SU-DHL-6 (cell line): ENCODE data around the gene FAM199X.

Experiments used
- H2AFZ ChIP-seq: fragments of 200-600 bp; sonication (generic); 2 replicates; pipeline ENCODE4 v1.6.1; 2014; ENCODE audit warnings: low read depth, mild to moderate bottlenecking, moderate library complexity, mixed read lengths, antibody characterized with exemption, low read length; ENCODE audit not compliant: severe bottlenecking
- H3F3A ChIP-seq: fragments of 200-600 bp; shearing (Covaris generic); 2 replicates; pipeline ENCODE4 v1.6.0; 2016; ENCODE audit warnings: antibody characterized with exemption, mild to moderate bottlenecking; ENCODE audit not compliant: insufficient read depth
- H3K27ac ChIP-seq: fragments of 200-600 bp; sonication (generic); 2 replicates; pipeline ENCODE4 v1.5.1; 2016; ENCODE audit warnings: low read depth, mild to moderate bottlenecking, low read length, moderate library complexity, mixed read lengths
- H3K27me3 ChIP-seq: fragments of 200-600 bp; sonication (generic), shearing (Covaris generic); 2 replicates; pipeline ENCODE4 v1.6.0; 2014; ENCODE audit warnings: mild to moderate bottlenecking, low read length
- H3K36me3 ChIP-seq: fragments of 200-600 bp; sonication (generic); 2 replicates; pipeline ENCODE4 v1.6.1; 2014; ENCODE audit warnings: mild to moderate bottlenecking, low read length, mixed read lengths
- H3K4me2 ChIP-seq: fragments of 300-600, 200-600 bp; shearing (Covaris generic), sonication (generic); 2 replicates; pipeline ENCODE4 v1.6.0; 2014; ENCODE audit warnings: low read length, low read depth, mild to moderate bottlenecking; ENCODE audit not compliant: poor library complexity, severe bottlenecking
- H3K4me3 ChIP-seq: fragments of 200-600 bp; sonication (generic); 2 replicates; pipeline ENCODE4 v1.5.1; 2014; ENCODE audit warnings: antibody characterized with exemption, low read length, mild to moderate bottlenecking, mixed read lengths; ENCODE audit not compliant: insufficient read depth, poor library complexity, severe bottlenecking
- H3K79me2 ChIP-seq: fragments of 200-600 bp; sonication (generic); 2 replicates; pipeline ENCODE4 v1.6.1; 2014; ENCODE audit warnings: mild to moderate bottlenecking, low read length, moderate library complexity; ENCODE audit not compliant: insufficient read depth
- H3K9ac ChIP-seq: fragments of 200-600 bp; sonication (generic); 2 replicates; pipeline ENCODE4 v1.7.0; 2014; ENCODE audit warnings: mild to moderate bottlenecking, low read length
- H3K9me2 ChIP-seq: fragments of 200-600 bp; sonication (generic); replicated peaks from 2 replicates; pipeline ENCODE4 v1.6.1; 2014; ENCODE audit warnings: low read length; ENCODE audit not compliant: insufficient read depth
- H3K9me3 ChIP-seq: fragments of 200-600 bp; sonication (generic); 2 replicates; pipeline ENCODE4 v1.6.1; 2014; ENCODE audit warnings: low read length, mixed read lengths; ENCODE audit not compliant: insufficient read depth
- H4K20me1 ChIP-seq: fragments of 200-600 bp; sonication (generic); 2 replicates; pipeline ENCODE4 v1.6.1; 2014; ENCODE audit warnings: low read depth, mild to moderate bottlenecking, antibody characterized with exemption, low read length, moderate library complexity, mixed read lengths
- EZH2phosphoT487 ChIP-seq: fragments of 200-600 bp; sonication (generic), shearing (Covaris generic); conservative IDR thresholded peaks from 2 replicates; pipeline ENCODE4 v1.6.1; 2018; ENCODE audit warnings: mild to moderate bottlenecking, antibody characterized with exemption, low read length, moderate library complexity, mixed read lengths
- TF ChIP-seq, protein P1 (sequence below): fragments of 200-600 bp; sonication (generic); IDR thresholded peaks from one replicate; pipeline ENCODE4 v1.5.1; 2017; ENCODE audit warnings: antibody characterized with exemption, mild to moderate bottlenecking, low read length, moderate library complexity; ENCODE audit not compliant: insufficient read depth, poor library complexity, severe bottlenecking

The FAM199X gene

DNA sequence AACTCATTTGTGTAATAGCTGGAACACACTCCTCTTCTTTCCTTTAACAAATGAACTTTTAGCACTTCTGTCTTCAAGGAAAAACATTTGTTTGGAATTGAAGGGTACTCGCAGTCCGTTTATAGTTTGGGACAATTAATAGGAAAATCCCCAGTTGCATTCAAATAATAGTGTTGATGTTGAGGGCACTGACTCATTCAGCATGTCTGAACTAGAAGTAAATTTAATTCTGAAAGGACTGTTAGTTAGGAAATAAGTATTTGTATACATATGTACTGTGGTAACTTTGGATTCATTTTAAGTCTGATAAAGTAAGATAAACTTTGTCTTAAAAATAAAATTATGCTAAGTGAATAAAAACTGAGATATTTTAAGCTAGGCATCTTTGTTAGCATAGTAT lies 27.2 kb downstream of the FAM199X start:
- no peaks in the 10 kb centered on the region for H3K79me2 ChIP-seq
- no peak overlapping the region for H3K4me3 ChIP-seq
- no peaks in the 10 kb centered on the region for H3K9me3 ChIP-seq
- no peaks in the 10 kb centered on the region; the same call in 1 of the 2 replicates for H3K36me3 ChIP-seq
- no peak overlapping the region for H3K4me2 ChIP-seq
- no peaks in the 10 kb centered on the region; the same call in 1 of the 2 replicates for H3F3A ChIP-seq
- no peaks in the 10 kb centered on the region for H4K20me1 ChIP-seq
- H2AFZ ChIP-seq = no peak overlapping the region
- no peak overlapping the region for H3K27ac ChIP-seq
- H3K9ac ChIP-seq = no peak overlapping the region
- no peak for TF ChIP-seq EZH2phosphoT487
- TF ChIP-seq, protein P1, sequence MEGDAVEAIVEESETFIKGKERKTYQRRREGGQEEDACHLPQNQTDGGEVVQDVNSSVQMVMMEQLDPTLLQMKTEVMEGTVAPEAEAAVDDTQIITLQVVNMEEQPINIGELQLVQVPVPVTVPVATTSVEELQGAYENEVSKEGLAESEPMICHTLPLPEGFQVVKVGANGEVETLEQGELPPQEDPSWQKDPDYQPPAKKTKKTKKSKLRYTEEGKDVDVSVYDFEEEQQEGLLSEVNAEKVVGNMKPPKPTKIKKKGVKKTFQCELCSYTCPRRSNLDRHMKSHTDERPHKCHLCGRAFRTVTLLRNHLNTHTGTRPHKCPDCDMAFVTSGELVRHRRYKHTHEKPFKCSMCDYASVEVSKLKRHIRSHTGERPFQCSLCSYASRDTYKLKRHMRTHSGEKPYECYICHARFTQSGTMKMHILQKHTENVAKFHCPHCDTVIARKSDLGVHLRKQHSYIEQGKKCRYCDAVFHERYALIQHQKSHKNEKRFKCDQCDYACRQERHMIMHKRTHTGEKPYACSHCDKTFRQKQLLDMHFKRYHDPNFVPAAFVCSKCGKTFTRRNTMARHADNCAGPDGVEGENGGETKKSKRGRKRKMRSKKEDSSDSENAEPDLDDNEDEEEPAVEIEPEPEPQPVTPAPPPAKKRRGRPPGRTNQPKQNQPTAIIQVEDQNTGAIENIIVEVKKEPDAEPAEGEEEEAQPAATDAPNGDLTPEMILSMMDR = no peak
- H3K9me2 ChIP-seq = no peaks in the 10 kb centered on the region
- no peaks in the 10 kb centered on the region for H3K27me3 ChIP-seq

DNA sequence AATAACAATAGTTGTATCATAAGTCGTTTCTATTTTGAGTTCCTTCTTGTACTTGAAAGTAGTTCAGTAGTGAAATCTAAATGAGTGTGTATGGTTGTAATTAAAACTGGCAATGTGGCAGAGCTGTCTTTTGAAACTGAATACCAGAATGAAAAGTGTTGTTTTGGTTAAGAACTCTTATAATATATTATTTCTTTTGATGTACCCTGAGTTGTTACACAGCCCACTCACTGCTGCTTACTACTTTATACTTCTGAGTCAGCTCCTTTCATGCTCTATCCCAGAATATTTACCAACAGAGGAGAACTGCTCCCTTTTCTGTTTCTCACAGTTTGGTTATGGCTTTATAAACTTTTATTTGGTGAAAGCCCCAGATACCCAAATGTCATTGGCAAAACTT lies 28.8 kb downstream of the FAM199X start:
- no peak overlapping the region for H2AFZ ChIP-seq
- H3K9me3 ChIP-seq = no peaks in the 10 kb centered on the region
- no peaks in the 10 kb centered on the region for H3K9me2 ChIP-seq
- H3K79me2 ChIP-seq = no peaks in the 10 kb centered on the region
- no peaks in the 10 kb centered on the region; the same call in 1 of the 2 replicates for H3F3A ChIP-seq
- no peak overlapping the region for H3K4me2 ChIP-seq
- H3K27me3 ChIP-seq = no peaks in the 10 kb centered on the region
- H3K9ac ChIP-seq = no peak overlapping the region
- H4K20me1 ChIP-seq = no peaks in the 10 kb centered on the region
- no peak overlapping the region for H3K4me3 ChIP-seq
- no peak for TF ChIP-seq EZH2phosphoT487
- TF ChIP-seq, protein P1 = no peak
- no peak overlapping the region for H3K27ac ChIP-seq
- no peaks in the 10 kb centered on the region; the same call in 1 of the 2 replicates for H3K36me3 ChIP-seq

DNA sequence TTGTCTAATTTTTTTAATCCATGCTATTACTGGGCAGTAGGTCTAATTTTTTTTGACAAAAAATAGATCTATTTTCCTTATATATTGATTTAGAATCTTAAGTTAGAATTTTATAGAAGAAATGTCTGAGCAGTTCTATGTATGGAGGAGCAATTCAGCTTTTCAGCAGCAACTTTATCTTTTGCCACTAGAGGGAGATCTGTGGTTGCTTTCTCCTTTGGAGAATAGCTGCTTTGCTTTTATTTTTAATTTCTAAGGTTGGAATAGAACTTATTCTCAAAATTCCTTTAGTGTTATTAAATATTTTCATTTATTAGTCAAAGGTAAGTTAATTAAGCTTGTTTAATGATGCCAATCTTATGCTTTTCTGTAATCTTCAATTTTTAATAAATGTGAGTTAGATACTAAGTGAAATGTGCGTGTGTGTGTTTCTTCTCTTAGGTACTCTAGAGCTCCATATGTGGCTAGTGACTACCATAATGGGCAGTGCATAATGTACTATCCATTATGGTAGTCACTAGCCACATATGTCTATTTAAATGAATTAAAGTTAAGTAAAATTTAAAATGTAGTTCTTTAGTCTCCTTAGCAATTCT lies 29.3 kb downstream of the FAM199X start:
- no peaks in the 10 kb centered on the region for H3K9me2 ChIP-seq
- no peak overlapping the region for H3K4me2 ChIP-seq
- H3K27ac ChIP-seq = no peak overlapping the region
- no peak overlapping the region for H3K4me3 ChIP-seq
- no peak overlapping the region for H2AFZ ChIP-seq
- no peak overlapping the region for H3K9ac ChIP-seq
- no peaks in the 10 kb centered on the region for H3K79me2 ChIP-seq
- H4K20me1 ChIP-seq = no peaks in the 10 kb centered on the region
- TF ChIP-seq, protein P1 = peak; percentile 42
- no peak for TF ChIP-seq EZH2phosphoT487
- no peaks in the 10 kb centered on the region for H3K36me3 ChIP-seq
- no peaks in the 10 kb centered on the region for H3K9me3 ChIP-seq
- H3F3A ChIP-seq = no peaks in the 10 kb centered on the region; the same call in 1 of the 2 replicates
- H3K27me3 ChIP-seq = no peaks in the 10 kb centered on the region
